HEK293 (cell line): ENCODE results near the gene CACNA1F.

Experiments used
- CTCF ChIA-PET: fragments of 350-600 bp; formaldehyde crosslinking; extraction: SDS; loops from one replicate; lab custom pipeline; 2021; ENCODE audit warnings: antibody characterized with exemption; lab: Yijun Ruan, JAX
- POLR2A ChIA-PET: fragments of 300-600 bp; formaldehyde crosslinking; extraction: SDS; loops from one replicate; lab custom pipeline; 2020; ENCODE audit warnings: antibody characterized with exemption, inconsistent platforms; lab: Yijun Ruan, JAX
- H3K27ac ChIP-seq: fragments of 200-500 bp; sonication (Bioruptor generic); 2 replicates; pipeline ENCODE4 v1.5.1; 2014; ENCODE audit warnings: low read depth, low read length, control low read depth, inconsistent platforms; ENCODE audit errors: extremely low read depth
- H3K36me3 ChIP-seq, 2 experiments: fragments of 200-500 bp in 1 of 2; sonication (Bioruptor generic) in 1 of 2; 1 replicate in 1 of 2; 2 replicates in 1 of 2; pipeline ENCODE4 v1.5.1; 2014 to 2017; ENCODE audit warnings: inconsistent platforms in 2 of 2, low read length in 2 of 2; ENCODE audit not compliant: control insufficient read depth in 2 of 2, insufficient read depth in 1 of 2
- H3K4me1 ChIP-seq: fragments of 200-500 bp; sonication (Bioruptor generic); 2 replicates; pipeline ENCODE4 v1.5.1; 2014; ENCODE audit warnings: mild to moderate bottlenecking, low read length, inconsistent platforms; ENCODE audit not compliant: control insufficient read depth, insufficient read depth
- H3K4me3 ChIP-seq: 2 replicates; pipeline ENCODE4 v1.5.1; 2011; ENCODE audit warnings: low read depth, mild to moderate bottlenecking, control low read depth, low read length, moderate library complexity
- H3K9me3 ChIP-seq: fragments of 200-500 bp; sonication (Bioruptor generic); 2 replicates; pipeline ENCODE4 v1.5.1; 2014; ENCODE audit warnings: low read depth, low read length, inconsistent platforms; ENCODE audit not compliant: control insufficient read depth, insufficient read depth
- IKZF3 ChIP-seq: fragments of 450-650 bp; IDR thresholded peaks from 2 replicates; pipeline ENCODE4 v1.5.0; 2018; ENCODE audit warnings: missing biosample characterization, mild to moderate bottlenecking, missing genetic modification characterization, moderate library complexity
- KLF1 ChIP-seq: fragments of 450-650 bp; formaldehyde crosslinking; IDR thresholded peaks from 2 replicates; pipeline ENCODE4 v1.5.1; 2016; ENCODE audit warnings: missing biosample characterization, missing genetic modification characterization
- OVOL3 ChIP-seq: fragments of 450-650 bp; formaldehyde crosslinking; IDR thresholded peaks from 2 replicates; pipeline ENCODE4 v1.5.1; 2016; ENCODE audit warnings: missing biosample characterization, missing genetic modification characterization
- SALL2 ChIP-seq: fragments of 450-650 bp; formaldehyde crosslinking; IDR thresholded peaks from 2 replicates; pipeline ENCODE4 v1.5.0; 2017; ENCODE audit warnings: missing biosample characterization, mild to moderate bottlenecking, missing genetic modification characterization, borderline replicate concordance
- YY1 ChIP-seq: fragments of 450-650 bp; formaldehyde crosslinking; IDR thresholded peaks from 2 replicates; pipeline ENCODE4 v1.5.1; 2018; ENCODE audit warnings: missing biosample characterization, missing genetic modification characterization
- ZFP69B ChIP-seq: fragments of 450-650 bp; formaldehyde crosslinking; IDR thresholded peaks from 2 replicates; pipeline ENCODE4 v1.5.1; 2016; ENCODE audit warnings: missing biosample characterization, missing genetic modification characterization
- ZNF138 ChIP-seq: fragments of 450-650 bp; formaldehyde crosslinking; IDR thresholded peaks from 2 replicates; pipeline ENCODE4 v1.5.1; 2016; ENCODE audit warnings: missing biosample characterization, missing genetic modification characterization, borderline replicate concordance
- ZNF521 ChIP-seq: fragments of 450-650 bp; formaldehyde crosslinking; IDR thresholded peaks from 2 replicates; pipeline ENCODE4 v1.5.1; 2017; ENCODE audit warnings: missing biosample characterization, mild to moderate bottlenecking, missing genetic modification characterization
- ZNF558 ChIP-seq: fragments of 450-650 bp; formaldehyde crosslinking; IDR thresholded peaks from 2 replicates; pipeline ENCODE4 v1.5.1; 2016; ENCODE audit warnings: missing biosample characterization, missing genetic modification characterization
- ZNF654 ChIP-seq: fragments of 450-650 bp; formaldehyde crosslinking; IDR thresholded peaks from 2 replicates; pipeline ENCODE4 v1.5.1; 2016; ENCODE audit warnings: low read depth, missing biosample characterization, missing genetic modification characterization
- ZNF660 ChIP-seq: fragments of 450-650 bp; IDR thresholded peaks from 2 replicates; pipeline ENCODE4 v1.5.1; 2018; ENCODE audit warnings: missing biosample characterization, mild to moderate bottlenecking, missing genetic modification characterization
- ZNF792 ChIP-seq: fragments of 450-650 bp; formaldehyde crosslinking; IDR thresholded peaks from 2 replicates; pipeline ENCODE4 v1.5.1; 2016; ENCODE audit warnings: missing biosample characterization, missing genetic modification characterization
- ZSCAN30 ChIP-seq: fragments of 450-650 bp; IDR thresholded peaks from 2 replicates; pipeline ENCODE4 v1.5.1; 2018; ENCODE audit warnings: missing biosample characterization, mild to moderate bottlenecking, missing genetic modification characterization, moderate library complexity
- TF ChIP-seq, protein P1 (sequence below): fragments of 450-650 bp; formaldehyde crosslinking; IDR thresholded peaks from 2 replicates; pipeline ENCODE4 v1.5.1; 2016; ENCODE audit warnings: missing biosample characterization, missing genetic modification characterization
- TF ChIP-seq, protein P2 (sequence below): fragments of 450-650 bp; formaldehyde crosslinking; IDR thresholded peaks from 2 replicates; pipeline ENCODE4 v1.5.1; 2016; ENCODE audit warnings: missing biosample characterization, missing genetic modification characterization
- TF ChIP-seq, protein P3 (sequence below): fragments of 450-650 bp; formaldehyde crosslinking; IDR thresholded peaks from 2 replicates; pipeline ENCODE4 v1.5.1; 2016; ENCODE audit warnings: missing biosample characterization, missing genetic modification characterization
- TF ChIP-seq, protein P4 (sequence below): fragments of 450-650 bp; formaldehyde crosslinking; IDR thresholded peaks from 2 replicates; pipeline ENCODE4; 2016; ENCODE audit warnings: missing biosample characterization, missing genetic modification characterization

Gene CACNA1F

DNA sequence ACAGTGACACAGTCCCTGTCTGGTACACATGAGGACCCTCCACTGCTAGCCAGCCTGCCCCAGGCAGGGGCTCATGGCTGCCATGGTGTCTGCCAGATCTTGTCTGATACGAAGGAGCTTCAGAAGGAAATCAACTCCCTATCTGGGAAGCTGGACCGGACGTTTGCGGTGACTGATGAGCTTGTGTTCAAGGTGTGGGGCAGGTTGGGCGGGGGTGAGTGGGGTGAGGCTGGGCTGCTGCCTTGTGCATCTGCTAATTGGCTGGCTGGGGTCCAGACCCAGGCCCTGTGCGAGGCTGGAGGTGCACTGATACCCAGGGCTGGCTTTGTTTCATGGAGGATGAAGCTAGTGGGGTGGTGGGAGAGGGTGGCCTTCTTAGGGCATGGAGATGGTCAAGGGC, 15.9 kb upstream of the CACNA1F start:
- CTCF ChIA-PET, result interaction anchor here (0.6 kb wide), 1 partner anchor 8 kb away, joined by 3 read pairs; no protein-coding TSS in a partner anchor
- Histone ChIP-seq H3K36me3 (peaks cover 9 to 25% of the 10 kb centered on the region in 2 experiments; a peak in 2 of 3 replicates), H3K9me3 (no peaks in the 10 kb centered on the region), H3K4me3 (no peak overlapping the region), H3K27ac (no peak overlapping the region), H3K4me1 (no peaks in the 10 kb centered on the region)
- POLR2A ChIA-PET, result no interaction called here
- no peak for TF ChIP-seq YY1 (tag by site-specific recombination)
- no peak for TF ChIP-seq SALL2 (tag by site-specific recombination)
- no peak for TF ChIP-seq ZNF138 (tag by site-specific recombination)
- TF ChIP-seq ZNF660 (tag by site-specific recombination), result no peak
- TF ChIP-seq, protein P1, sequence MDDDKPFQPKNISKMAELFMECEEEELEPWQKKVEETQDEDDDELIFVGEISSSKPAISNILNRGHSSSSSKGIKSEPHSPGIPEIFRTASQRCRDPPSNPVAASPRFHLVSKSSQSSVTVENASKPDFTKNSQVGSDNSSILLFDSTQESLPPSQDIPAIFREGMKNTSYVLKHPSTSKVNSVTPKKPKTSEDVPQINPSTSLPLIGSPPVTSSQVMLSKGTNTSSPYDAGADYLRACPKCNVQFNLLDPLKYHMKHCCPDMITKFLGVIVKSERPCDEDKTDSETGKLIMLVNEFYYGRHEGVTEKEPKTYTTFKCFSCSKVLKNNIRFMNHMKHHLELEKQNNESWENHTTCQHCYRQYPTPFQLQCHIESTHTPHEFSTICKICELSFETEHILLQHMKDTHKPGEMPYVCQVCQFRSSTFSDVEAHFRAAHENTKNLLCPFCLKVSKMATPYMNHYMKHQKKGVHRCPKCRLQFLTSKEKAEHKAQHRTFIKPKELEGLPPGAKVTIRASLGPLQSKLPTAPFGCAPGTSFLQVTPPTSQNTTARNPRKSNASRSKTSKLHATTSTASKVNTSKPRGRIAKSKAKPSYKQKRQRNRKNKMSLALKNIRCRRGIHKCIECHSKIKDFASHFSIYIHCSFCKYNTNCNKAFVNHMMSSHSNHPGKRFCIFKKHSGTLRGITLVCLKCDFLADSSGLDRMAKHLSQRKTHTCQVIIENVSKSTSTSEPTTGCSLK (tag by site-specific recombination), result no peak
- TF ChIP-seq ZNF792, result no peak
- TF ChIP-seq OVOL3 (tag by site-specific recombination), result no peak
- no peak for TF ChIP-seq IKZF3 (tag by site-specific recombination)
- TF ChIP-seq, protein P2, sequence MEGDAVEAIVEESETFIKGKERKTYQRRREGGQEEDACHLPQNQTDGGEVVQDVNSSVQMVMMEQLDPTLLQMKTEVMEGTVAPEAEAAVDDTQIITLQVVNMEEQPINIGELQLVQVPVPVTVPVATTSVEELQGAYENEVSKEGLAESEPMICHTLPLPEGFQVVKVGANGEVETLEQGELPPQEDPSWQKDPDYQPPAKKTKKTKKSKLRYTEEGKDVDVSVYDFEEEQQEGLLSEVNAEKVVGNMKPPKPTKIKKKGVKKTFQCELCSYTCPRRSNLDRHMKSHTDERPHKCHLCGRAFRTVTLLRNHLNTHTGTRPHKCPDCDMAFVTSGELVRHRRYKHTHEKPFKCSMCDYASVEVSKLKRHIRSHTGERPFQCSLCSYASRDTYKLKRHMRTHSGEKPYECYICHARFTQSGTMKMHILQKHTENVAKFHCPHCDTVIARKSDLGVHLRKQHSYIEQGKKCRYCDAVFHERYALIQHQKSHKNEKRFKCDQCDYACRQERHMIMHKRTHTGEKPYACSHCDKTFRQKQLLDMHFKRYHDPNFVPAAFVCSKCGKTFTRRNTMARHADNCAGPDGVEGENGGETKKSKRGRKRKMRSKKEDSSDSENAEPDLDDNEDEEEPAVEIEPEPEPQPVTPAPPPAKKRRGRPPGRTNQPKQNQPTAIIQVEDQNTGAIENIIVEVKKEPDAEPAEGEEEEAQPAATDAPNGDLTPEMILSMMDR (tag by site-specific recombination), result no peak
- TF ChIP-seq, protein P3, sequence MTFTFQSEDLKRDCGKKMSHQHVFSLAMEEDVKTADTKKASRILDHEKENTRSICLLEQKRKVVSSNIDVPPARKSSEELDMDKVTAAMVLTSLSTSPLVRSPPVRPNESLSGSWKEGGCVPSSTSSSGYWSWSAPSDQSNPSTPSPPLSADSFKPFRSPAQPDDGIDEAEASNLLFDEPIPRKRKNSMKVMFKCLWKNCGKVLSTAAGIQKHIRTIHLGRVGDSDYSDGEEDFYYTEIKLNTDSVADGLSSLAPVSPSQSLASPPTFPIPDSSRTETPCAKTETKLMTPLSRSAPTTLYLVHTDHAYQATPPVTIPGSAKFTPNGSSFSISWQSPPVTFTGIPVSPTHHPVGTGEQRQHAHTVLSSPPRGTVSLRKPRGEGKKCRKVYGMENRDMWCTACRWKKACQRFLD (tag by site-specific recombination), result no peak
- TF ChIP-seq ZSCAN30 (tag by site-specific recombination), result no peak
- TF ChIP-seq, protein P4, sequence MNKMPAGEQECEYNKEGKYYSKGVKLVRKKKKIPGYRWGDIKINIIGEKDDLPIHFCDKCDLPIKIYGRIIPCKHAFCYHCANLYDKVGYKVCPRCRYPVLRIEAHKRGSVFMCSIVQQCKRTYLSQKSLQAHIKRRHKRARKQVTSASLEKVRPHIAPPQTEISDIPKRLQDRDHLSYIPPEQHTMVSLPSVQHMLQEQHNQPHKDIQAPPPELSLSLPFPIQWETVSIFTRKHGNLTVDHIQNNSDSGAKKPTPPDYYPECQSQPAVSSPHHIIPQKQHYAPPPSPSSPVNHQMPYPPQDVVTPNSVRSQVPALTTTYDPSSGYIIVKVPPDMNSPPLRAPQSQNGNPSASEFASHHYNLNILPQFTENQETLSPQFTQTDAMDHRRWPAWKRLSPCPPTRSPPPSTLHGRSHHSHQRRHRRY (tag by site-specific recombination), result no peak

DNA sequence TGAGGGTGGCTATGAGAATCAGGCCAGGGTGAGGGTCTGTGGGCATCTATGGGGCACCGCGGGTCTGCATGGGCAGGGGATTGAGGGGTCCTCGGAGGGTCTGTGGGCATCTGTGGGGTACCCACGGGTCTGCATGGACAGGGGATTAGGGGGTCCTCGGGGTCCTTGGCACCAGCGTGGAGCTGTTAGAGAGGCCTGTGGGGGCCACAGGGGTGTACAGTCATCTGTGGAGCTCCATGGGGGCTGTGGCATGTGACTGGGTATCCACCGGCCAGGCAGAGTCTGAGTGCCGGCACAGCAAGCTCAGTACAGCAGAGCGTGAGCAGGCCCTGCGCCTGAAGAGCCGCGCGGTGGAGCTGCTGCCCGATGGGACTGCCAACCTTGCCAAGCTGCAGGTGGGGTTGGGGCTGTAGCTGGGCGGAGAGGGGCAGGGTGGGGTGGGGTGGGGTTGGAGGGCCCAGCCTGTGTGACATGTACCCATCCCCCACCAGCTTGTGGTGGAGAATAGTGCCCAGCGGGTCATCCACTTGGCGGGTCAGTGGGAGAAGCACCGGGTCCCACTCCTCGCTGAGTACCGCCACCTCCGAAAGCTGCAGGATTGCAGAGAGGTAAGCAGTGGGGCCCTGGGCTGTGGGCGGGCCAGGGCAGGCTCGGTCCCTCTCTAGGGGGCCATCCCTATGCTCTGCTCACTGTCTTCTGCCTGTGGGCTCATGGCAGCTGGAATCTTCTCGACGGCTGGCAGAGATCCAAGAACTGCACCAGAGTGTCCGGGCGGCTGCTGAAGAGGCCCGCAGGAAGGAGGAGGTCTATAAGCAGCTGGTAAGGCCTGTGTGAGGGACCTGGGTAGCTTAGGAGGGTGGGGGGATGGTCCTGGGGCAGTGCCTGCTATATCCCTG, 15.0 kb upstream of the CACNA1F start:
- no peak overlapping the region for H3K27ac ChIP-seq
- ChIA-PET POLR2A (no interaction called here), CTCF (no interaction called here)
- H3K36me3 ChIP-seq, result peaks cover 9 to 28% of the 10 kb centered on the region in 2 experiments; a peak in 2 of 3 replicates
- no peaks in the 10 kb centered on the region for H3K4me1 ChIP-seq
- no peak overlapping the region for H3K4me3 ChIP-seq
- TF ChIP-seq ZNF654 (tag by site-specific recombination) (no peak), ZFP69B (no peak), ZNF558 (no peak), ZNF521 (tag by site-specific recombination) (no peak), KLF1 (tag by site-specific recombination) (peak; percentile 57; the same call in 1 of the 2 replicates)
- no peaks in the 10 kb centered on the region for H3K9me3 ChIP-seq
